ENCODE measurements around the gene MGMT.

Gene MGMT

DNA sequence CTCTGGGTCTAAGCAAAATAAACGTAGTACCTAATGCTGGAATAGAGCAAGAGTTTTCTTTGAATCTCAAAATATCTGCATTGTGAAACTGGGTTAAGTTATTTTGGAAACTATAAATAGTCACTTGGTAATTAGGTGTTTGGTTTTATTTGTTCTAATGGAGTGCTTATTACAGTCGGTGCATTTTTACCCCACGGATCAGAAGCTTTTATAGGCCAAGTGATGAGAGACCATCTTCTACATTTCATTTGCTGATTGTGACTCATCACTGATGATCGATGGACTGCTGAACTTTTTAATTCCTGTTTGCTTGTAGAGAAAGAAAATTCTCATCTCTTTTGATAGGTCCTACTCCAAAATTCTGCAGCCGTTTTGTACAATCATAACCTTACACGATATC lies 28.2 kb downstream of the MGMT start:
- DNase-seq (ENCODE audit: low spot score), result no peak

DNA sequence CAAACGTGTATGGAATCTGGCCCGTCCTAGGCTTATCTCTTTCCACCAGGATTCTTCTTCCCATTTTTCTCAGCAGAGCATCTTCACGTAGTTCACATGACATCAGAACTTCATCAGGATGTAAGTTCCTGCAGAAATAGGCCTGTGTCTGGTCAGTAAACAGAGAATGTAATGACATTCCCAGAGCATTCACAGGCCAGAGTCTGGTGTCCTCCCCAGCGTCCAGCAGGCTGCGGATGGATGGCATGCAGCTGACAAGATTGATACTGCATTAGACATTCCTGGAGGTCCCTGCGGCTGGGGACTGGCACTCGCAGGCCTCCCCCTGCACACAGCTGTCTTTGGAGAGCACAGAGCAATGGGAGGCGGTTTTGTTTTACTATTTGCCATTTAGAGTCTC lies 28.7 kb downstream of the MGMT start:
- no peak for DNase-seq (ENCODE audit: low spot score)

DNA sequence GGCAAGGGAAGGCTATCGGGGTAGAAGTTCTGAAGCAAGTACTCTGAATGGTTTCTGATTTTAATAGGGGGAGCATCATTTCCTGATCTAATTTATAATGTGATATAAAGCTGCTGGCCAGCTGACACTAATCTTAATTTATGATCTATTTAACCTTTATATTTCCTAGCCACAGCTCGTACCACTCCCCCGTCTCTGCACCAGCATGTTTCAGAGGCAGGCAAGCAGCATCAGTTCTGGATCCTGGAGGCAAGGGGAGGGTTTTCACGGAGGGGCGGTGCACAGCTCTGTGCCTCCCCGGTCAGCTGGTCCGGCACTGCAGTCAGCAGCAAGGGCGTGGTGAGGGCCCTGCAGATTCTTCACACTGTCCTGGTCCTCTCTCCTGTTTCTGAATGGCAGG lies 30.0 kb downstream of the MGMT start:
- DNase-seq (ENCODE audit: low spot score), result no peak

DNA sequence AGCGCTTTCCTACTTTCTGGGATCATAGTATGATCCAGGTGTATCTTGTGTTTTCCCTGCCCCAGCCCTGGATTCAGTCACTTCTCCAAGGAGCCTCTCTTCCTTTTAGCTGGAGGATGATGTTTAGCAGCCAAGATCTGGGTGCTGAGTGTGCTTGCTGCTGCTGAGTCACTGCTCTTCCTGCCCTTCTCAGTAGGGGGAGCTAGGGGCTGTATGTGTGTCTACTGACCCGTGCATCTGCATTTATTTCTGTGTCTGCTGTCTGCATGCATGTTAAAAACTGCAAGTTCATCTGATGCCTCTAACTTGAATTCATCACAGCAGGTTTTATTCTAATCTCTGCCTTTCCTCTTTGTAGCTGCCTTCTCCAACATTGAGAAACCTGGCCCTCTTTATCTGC lies 31.6 kb downstream of the MGMT start:
- DNase-seq (ENCODE audit: low spot score), result no peak

DNA sequence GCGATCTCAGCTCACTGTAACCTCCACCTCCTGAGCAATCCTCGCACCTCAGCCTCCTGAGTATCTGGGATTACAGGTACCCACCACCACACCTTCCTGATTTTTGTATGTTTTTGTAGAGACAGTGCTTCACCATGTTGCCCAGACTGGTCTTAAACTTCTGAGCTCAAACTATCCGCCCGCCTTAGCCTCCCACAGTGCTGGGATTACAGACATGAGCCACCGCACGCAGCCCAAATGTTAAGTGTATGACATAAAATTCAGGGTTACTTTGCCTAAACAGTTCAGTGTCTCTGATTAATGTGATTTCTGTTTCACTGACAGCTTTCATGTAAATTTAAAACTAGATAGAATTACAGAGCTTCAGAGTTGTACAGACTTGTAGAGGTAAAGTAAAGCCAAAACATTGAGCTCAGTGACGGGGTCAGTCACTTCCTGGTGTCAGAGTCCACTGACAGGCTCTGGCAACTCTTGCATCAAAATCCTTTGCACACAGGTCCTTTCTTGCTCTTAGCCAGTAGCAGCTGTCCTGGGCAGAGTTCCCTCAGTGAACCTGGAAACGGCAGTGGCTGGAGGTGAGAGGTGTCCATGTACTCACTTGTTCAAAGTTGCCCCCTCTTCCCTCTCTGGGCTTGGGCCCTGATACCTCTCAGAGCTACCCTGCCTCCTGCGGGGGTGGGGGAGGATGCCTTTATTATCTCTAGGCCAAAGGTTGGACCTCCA lies 33.7 kb downstream of the MGMT start:
- DNase-seq (ENCODE audit: low spot score), result no peak

DNA sequence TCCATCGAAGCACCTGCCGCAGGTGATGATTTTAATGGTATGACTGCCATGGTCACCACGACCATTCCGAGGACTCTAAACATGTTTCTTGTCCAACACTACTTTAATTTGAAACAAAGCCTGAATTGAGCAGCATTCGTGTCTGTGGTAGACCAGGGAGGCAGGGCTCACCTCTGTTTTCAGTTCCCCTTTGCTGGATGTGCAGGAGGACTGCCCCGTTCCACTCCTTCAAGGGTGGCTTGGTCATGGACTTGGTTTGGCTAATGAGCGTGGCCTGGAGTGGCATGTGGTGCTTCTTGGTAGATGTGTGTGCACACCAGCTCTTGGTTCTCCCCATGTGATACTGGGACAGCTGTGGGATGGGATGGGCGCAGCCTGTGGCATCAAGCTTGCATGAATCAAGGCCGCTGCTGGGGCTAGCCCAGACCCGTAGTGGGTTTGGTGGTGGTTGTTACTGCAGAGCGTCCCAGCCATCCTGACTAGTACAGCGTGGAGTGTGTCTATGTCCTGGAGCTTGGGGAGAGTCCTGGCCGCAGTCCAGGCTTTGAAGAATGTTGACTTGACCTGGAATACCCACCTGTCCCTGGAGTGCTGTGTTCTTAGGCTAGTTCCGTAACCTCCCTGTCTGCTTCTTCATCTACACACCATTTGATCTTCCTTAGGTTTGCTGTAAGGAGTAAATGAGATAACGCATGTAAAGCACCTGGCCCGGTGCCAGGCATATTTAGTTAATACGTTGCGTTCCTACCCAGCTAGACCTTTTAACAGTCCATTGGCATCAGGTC lies 34.8 kb downstream of the MGMT start:
- no peak for DNase-seq (ENCODE audit: low spot score)

DNA sequence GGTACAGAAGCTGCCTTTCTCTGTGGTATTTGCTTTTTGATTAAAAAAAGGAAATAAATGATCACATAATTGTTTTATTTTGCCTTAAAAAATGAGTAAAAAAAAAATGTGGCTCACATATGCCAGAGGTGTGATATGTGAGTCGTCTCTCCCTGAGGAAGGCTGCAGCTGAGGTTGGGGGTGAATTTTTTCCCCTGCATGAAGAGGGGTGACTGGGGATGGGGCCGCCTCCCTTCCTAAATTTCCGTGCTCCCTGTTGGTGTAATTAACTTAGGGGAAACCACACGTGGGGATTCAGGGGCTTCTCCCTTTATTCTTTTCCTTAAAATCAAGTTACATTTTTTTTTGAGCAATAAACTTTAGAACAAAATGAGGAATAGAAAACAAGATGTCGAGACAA lies 35.4 kb downstream of the MGMT start:
- no peak for DNase-seq (ENCODE audit: low spot score)

DNA sequence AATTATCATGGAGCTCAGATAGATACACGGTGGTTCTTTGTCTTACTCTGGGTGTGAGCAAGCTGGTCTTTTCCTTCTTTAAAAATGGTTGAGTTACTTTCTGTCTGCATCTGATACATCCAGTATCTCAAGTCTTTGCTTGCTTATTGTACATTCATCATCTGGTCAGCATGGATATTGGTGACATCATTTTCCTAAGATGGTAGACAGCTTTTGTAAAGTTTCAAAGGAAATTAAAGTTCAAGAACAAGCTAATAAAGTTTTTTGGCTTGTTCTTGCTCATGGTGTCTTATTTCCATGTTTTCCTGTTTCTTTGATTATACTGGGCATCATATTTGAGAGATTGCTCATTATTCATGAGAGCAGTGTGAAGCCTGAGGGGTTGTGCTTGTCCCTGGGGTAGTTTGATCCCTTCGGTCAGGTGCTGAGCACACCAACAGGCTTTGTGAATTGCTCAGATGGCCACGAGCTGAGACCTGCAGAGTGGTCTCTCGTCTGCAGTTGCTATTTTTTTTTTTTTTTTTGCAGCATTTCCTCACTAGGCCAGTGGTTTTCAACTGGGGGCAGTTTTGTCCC lies 38.5 kb downstream of the MGMT start:
- no peak for DNase-seq (ENCODE audit: low spot score)

DNA sequence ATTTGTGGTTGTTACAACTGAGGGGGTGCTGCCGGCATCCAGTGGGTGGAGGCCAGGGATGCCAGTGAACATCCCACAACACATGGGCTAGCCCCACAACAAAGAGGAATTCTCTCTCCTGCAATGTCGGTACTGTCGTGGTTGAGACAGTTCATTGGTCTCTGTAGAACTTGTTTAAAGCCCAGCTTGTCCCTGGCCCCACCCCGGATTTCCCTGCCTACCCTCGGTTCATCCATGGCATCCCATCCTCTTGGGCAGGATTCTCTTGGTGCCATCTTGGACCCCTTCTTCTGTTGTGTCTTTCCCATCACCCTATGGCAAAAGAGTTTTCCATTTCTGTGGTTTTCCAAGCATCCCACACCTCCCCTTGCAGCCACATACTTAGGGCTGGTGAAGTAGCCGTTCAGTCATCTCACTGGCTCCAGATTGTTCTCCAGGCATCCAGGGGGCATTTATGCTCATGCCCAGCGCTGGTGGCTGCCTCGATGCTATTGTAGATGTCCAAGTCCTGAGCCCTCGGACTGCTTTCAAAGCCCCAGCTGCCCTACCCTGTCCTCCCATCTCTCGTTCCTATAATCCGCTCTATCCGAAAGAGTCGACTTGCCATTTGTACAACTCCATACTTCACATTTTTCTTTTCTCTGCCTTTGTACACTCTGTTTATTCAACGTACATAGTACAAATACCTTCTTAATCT lies 39.2 kb downstream of the MGMT start:
- no peak for DNase-seq (ENCODE audit: low spot score)

DNA sequence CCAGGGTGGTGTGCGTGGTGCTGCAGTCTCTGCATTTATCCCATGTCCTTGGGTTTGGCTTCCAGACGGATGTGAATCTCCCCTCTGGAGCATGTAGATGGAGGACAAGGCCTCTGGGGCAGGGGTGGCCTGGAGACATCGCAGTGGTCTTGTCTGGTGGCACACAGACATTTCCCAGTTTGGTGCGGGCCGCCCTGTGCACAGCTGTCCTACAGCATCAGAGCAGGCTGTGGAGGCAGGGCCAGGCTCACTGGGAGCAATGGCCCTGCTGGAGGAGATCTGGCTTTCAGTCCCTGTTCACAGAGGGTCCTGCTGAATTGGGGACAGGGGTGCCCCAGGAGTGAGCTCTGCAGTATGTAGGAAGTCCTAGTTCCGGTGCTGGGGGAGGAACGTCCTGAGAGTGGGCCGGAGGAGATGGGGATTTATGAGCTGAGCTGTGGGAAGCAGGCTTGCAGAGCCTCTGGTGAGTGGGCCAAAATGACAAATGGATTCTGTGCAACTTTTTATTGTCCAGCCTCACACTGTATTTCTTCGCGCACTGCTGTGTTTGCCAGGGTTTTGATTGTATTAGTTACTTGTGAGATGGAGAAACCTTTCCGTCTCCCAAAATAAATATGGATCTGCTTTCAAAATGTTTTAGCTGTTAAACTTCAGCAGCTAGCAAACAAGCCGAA lies 40.3 kb downstream of the MGMT start:
- no peak for DNase-seq (ENCODE audit: low spot score)

DNA sequence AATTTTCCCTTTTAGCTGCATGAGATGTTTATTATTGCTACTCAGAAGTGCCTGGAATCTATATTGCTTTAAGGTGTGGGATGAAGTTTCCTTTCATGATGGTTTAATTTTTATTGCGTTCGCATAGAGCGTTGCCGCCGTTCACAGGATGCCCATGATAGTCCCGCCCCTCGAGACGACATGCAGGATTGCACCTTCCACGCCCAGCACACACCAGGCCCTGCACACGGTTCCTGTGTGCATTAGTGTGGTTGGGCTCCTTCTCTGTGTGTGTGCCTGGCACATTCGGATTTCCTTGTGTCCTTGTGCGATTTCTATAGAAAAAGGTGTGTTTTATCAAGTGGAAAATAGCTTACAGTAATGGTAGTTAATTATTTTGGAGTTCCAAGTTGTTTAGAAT lies 42.1 kb downstream of the MGMT start:
- DNase-seq (ENCODE audit: low spot score), result no peak

DNA sequence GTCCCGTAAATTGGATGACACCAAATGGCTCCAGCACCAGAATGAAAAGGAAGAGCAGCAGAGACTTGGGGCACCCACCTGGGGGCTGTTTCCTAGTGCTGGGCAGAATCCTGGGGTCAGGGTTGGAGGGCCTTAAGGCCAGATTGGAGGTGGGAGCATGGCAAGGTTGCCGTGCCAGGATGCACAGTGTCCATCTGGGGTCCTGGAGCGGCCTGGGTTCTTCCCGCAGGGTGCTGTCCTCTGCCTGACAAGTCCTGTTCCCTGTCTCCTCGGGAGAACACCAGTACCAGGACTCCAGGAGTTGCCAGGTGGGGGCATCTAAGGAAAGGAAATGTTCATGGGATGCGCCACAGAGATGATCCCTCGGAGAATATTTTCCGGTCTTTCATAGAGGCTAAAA lies 42.8 kb downstream of the MGMT start:
- DNase-seq (ENCODE audit: low spot score), result no peak

DNA sequence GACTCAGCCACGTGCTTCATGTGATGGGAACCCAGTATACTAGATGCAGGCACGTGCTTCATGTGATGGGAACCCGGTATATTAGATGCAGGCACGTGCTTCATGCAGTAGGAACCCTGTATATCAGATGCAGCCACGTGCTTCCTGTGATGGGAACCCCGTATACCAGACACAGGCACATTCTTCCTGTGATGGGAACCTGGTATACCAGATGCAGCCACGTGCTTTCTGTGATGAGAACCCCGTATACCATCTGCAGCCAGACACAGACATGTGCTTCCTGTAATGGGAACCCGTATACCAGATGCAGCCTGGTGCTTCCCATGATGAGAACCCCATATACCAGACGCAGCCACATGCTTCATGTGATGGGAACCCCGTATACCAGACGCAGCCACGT lies 44.0 kb downstream of the MGMT start:
- DNase-seq (ENCODE audit: low spot score), result no peak

DNA sequence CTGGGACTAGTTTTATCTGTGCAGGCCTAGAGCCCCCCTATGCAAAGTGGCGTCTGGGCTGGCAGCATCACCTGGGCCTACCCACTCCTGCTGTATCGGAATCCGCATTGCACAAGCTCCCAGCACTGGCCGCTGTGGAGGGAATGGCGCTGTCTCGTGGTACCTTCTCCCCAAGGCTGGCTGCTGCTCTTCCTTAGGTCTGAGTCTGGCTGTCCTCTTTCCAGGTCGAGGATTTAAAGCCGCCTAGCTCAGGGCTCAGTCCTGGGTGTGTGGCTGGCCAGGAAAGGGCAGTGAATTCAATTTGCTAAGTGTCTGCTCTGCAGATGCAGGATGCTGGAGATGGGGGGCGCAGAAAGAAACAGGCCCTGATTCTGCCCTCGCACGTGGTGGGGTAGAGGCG lies 44.7 kb downstream of the MGMT start:
- DNase-seq (ENCODE audit: low spot score), result no peak

DNA sequence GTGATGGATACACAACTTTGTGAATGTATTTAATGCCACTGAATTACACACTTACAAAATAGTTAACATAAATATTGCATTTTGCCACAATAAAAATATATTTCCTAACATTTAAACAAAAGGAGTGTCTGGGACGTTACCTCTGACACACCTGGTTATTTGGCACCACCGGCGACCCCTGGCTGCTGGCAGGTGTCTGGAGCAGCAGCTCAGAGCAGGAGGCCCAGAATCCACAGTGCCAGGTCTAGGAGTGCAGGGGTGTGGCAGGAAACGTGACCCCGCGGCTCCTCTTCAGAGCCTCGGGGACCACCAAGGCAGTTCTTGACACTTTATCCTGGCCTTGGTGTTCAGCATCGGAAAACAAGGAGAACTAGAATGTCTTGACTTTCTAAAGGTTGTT lies 46.3 kb downstream of the MGMT start:
- no peak for DNase-seq (ENCODE audit: low spot score)

DNA sequence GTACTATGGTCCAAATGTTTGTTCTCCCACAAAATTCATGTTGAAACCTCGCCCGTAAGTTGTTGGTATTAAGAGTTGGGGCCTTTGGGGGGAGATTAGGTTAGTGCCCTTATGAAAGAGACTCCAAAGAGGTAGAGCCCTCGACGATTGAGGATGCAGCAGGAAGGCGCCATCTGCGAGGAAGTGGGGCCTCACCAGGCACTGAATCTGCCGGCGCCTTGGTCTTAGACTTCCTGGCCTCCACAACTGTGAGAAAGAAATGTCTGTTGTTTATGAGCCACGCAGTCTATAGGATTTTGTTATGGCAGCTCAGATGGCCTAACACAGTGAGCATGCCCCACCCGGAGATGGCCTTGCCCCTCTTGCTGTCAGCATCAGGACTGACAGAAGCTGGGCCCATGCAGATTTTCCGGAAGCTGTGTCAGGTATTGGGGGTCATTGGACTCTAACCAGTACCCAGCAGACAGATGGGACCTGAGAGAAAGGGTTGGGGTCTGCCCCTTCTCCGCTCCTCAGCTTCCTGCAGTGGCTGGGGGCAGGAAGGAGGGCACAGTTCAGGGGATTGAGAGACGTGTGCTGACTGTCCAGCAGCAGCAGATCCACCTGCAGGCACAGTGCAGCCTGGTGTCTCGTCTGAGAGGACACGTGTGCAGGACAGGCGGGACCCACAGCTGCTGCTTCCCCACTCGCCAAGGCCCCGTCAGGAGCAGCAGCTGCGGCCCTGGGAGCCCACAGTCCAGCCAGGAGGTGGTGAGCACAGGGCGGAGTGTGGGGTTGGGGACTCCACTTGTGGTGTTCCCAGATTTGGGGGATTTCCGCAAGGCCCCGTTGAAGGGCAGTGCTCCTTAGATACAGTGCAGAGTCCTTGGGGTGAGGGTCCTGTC lies 47.8 kb downstream of the MGMT start:
- DNase-seq (ENCODE audit: low spot score), result no peak

DNA sequence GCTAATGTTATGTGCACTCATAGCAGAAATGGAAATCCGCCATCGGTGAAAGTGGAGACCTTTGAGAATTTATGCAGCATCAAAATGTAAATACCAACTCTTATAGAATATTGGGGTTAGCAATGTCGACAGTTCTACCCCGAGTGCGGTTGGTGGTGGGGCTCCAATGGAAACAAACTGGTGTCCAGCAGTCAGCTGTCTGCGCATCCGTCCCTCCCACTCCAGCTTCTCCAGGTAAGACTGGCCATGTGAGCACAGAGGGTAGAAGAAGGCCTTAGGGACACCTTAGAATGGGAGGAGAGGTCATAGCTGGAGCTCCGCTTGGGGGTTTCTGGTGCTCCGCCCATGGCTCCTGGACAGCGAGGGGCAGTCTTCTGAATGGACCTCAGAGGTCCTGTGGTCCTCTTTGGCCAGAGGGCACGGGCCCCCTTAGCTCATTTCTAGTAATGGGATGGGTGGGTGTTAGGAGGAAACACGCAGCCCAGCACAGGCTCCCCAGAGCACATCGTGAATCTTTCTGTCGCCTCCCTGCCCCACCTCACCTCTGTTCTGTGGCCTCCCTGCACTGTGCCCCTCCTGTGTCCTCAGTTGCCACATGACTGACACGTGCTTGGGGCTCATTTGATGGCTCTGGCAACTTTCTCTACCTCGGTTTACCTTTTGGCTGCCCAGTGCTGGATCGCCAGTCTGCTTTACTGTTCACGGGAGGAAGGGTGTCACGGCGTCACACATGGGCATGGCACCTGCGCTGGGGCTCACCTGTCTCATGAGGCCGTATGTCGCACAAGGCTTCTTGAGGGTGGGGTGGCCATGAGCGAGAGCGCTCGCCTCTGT lies 50.0 kb downstream of the MGMT start:
- no peak for DNase-seq (ENCODE audit: low spot score)

DNA sequence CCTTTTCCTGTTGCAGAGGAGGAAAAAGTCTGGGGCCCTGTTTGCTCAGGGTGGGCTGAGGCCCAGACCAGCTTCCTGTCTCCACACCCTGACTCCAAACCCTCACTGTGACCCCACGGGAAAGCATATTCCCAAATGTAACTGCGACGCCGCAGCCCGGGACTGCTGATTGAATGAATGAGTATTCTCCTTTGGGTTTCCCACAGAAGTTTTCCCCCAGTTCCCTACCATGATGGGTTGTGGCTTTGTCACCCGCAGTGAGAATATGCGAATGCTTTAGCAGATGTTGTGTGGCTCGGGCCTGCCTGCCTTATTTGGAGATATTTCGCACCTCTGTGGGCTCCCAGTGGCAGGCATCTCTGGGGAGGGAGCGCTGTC lies 50.6 kb downstream of the MGMT start:
- no peak for DNase-seq (ENCODE audit: low spot score)

DNA sequence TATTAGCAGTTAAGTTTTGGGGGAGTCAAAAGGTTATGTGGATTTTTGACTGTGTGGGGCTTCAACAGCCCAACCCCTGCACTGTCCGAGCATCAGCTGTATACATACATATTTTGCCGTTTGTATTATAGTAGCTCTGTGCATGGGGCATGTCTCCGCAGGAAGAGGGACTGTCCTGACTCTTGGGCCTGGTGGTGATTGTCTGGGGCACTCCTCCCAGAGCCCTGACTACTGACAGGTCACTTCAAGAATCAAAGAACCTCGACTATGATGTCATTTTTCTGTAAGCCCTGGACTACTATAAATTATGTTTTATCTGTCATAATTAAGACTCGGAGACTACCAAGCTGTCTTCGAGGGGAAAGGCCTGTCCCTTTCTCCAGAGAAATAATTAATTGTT lies 51.8 kb downstream of the MGMT start:
- DNase-seq (ENCODE audit: low spot score), result no peak

DNA sequence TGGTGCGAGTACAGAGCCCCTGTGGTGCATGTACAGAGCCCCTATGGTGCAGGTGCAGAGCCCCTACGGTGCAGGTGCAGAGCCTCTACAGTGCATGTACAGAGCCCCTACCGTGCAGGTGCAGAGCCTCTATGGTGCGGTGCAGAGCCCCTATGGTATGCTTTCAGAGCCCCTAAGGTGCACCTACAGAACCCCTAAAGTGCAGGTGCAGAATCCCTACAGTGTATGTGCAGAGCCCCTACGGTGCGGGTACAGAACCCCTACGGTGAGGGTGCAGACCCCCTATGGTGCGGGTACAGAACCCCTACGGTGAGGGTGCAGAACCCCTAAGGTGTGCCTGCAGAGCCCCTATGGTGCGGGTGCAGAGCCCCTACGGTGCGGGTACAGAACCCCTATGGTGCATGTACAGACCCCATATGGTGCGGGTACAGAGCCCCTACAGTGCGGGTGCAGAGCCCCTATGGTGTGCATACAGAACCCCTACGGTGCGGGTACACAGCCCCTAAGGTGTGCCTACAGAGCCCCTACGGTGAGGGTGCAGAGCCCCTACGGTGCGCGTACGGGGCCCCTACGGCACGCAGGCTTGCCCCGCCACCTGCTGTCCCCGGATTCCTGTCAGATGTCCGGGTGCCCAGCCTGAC lies 53.5 kb downstream of the MGMT start:
- no peak for DNase-seq (ENCODE audit: low spot score)

Measured in kidney tubule cell (primary cell).